Liver (tissue), 9 donors: ENCODE results near the gene ARFGAP1. TPM values are rescaled to one million over a fixed set of nuclear protein-coding genes. Genes with fewer than 3 reads are reported as not detected.

Source experiments
- DNase-seq: peaks from one replicate; pipeline ENCODE4 v3.0.0-alpha.2; 2017; ENCODE audit warnings: low spot score
- H3K27ac ChIP-seq, 2 donors: one replicate each; pipeline ENCODE4 v1.7.0; 2013; ENCODE audit warnings: inconsistent platforms in 2 of 2, low read length in 2 of 2, control low read depth in 1 of 2, low read depth in 1 of 2, mild to moderate bottlenecking in 1 of 2
- H3K27me3 ChIP-seq, 4 donors: one replicate each; pipeline versions ENCODE4 v1.6.1 to v1.7.0; 2013; ENCODE audit warnings: low read length in 3 of 4, inconsistent platforms in 1 of 4, mild to moderate bottlenecking in 1 of 4, moderate library complexity in 1 of 4; ENCODE audit not compliant: control insufficient read depth in 4 of 4, insufficient read depth in 4 of 4
- H3K36me3 ChIP-seq, 4 donors: one replicate each; pipeline versions ENCODE4 v1.6.1 to v1.7.0; 2013; ENCODE audit warnings: low read length in 3 of 4, mild to moderate bottlenecking in 3 of 4, low read depth in 1 of 4, moderate library complexity in 1 of 4; ENCODE audit not compliant: control insufficient read depth in 4 of 4, insufficient read depth in 3 of 4
- H3K4me1 ChIP-seq, 4 donors: one replicate each; pipeline versions ENCODE4 v1.6.1 to v1.7.0; 2013; ENCODE audit warnings: low read length in 3 of 4, mild to moderate bottlenecking in 3 of 4, moderate library complexity in 1 of 4; ENCODE audit not compliant: control insufficient read depth in 4 of 4, insufficient read depth in 4 of 4
- H3K4me3 ChIP-seq, 3 donors: one replicate each; pipeline versions ENCODE4 v1.6.1 to v1.7.0; 2013; ENCODE audit warnings: low read length in 3 of 3, control low read depth in 1 of 3, low read depth in 1 of 3, mild to moderate bottlenecking in 1 of 3
- H3K9ac ChIP-seq, 2 donors: one replicate each; pipeline ENCODE4 v1.7.0; 2013; ENCODE audit warnings: low read length in 2 of 2, mild to moderate bottlenecking in 2 of 2, moderate library complexity in 2 of 2, control low read depth in 1 of 2, low read depth in 1 of 2
- H3K9me3 ChIP-seq, 4 donors: one replicate each; pipeline versions ENCODE4 v1.6.1 to v1.7.0; 2013; ENCODE audit warnings: low read length in 3 of 4; ENCODE audit not compliant: control insufficient read depth in 4 of 4
- ATF3 ChIP-seq: IDR thresholded peaks from 2 replicates; pipeline ENCODE4 v1.6.1; 2016; ENCODE audit warnings: antibody characterized with exemption
- CTCF ChIP-seq: fragments of 150-350 bp; IDR thresholded peaks from 2 replicates; pipeline ENCODE4 v1.5.1; 2017; ENCODE audit warnings: improper control_type of control experiment, low read depth, low read length; ENCODE audit not compliant: missing input control
- EGR1 ChIP-seq, 2 donors: IDR thresholded peaks; 2 replicates each; pipeline ENCODE4 v1.6.1; 2016 to 2018; ENCODE audit warnings: antibody characterized with exemption in 2 of 2, low read depth in 2 of 2
- FOXA1 ChIP-seq: IDR thresholded peaks from 2 replicates; pipeline ENCODE4 v1.6.1; 2016; ENCODE audit warnings: antibody characterized with exemption
- FOXA2 ChIP-seq: IDR thresholded peaks from 2 replicates; pipeline ENCODE4 v1.6.1; 2016; ENCODE audit warnings: antibody characterized with exemption
- GABPA ChIP-seq, 2 donors: IDR thresholded peaks in 1 of 2; conservative IDR thresholded peaks in 1 of 2; 2 replicates each; pipeline ENCODE4 v1.6.1; 2016; ENCODE audit warnings: antibody characterized with exemption in 2 of 2, mild to moderate bottlenecking in 1 of 2, moderate library complexity in 1 of 2
- JUND ChIP-seq, 2 donors: IDR thresholded peaks; 2 replicates each; pipeline ENCODE4 v1.6.1; 2016; ENCODE audit warnings: antibody characterized with exemption in 2 of 2
- MAX ChIP-seq: IDR thresholded peaks from 2 replicates; pipeline ENCODE4 v1.6.1; 2016; ENCODE audit warnings: antibody characterized with exemption
- NR2F2 ChIP-seq: IDR thresholded peaks from 2 replicates; pipeline ENCODE4 v1.6.1; 2016; ENCODE audit warnings: antibody characterized with exemption
- RAD21 ChIP-seq, 2 donors: IDR thresholded peaks; 2 replicates each; pipeline ENCODE4 v1.6.1; 2016; ENCODE audit warnings: antibody characterized with exemption in 2 of 2, mild to moderate bottlenecking in 2 of 2
- SP1 ChIP-seq: IDR thresholded peaks from 2 replicates; pipeline ENCODE4 v1.6.1; 2018; ENCODE audit warnings: antibody characterized with exemption, mild to moderate bottlenecking
- TAF1 ChIP-seq: conservative IDR thresholded peaks from 2 replicates; pipeline ENCODE4 v1.6.1; 2016; ENCODE audit warnings: antibody characterized with exemption, mild to moderate bottlenecking
- YY1 ChIP-seq: IDR thresholded peaks from 2 replicates; pipeline ENCODE4 v1.6.1; 2016; ENCODE audit warnings: antibody characterized with exemption, mild to moderate bottlenecking
- ZBTB33 ChIP-seq: IDR thresholded peaks from 2 replicates; pipeline ENCODE4 v1.6.1; 2016; ENCODE audit warnings: antibody characterized with exemption
- WGBS: extraction: QIAGEN DNeasy Blood & Tissue Kit; methylation state at CpG from one replicate; pipeline ENCODE4 v1.1.7; 2013; 5-methylcytosine and 5-hydroxymethylcytosine counted together
- polyA plus RNA-seq, 2 donors: library from polyadenylated mRNA; stranded (reverse) in 1 of 2; unstranded in 1 of 2; fragments of 200-250 nt in 1 of 2; fragments of >200 nt in 1 of 2; fragmentation: Nextera tagmentation in 1 of 2; extraction: Ambion mirVana in 1 of 2; gene quantifications; one replicate each; pipeline versions ENCODE4 v1.2.1 to v1.2.3, GENCODE V29; 2013 to 2015
- total RNA-seq, 2 donors: library from RNA; depleted of rRNA; stranded (reverse); fragments of >200 nt; gene quantifications; one replicate each; pipeline ENCODE4 v1.2.3, GENCODE V29; 2014
- donor health status: healthy.
- donor health status: healthy.
- donor health status: healthy.
- donor health status: healthy.
- donor health status: healthy.

The ARFGAP1 gene
- total and polyA plus RNA-seq, 4 donors, result 11.2 to 29.7 (median 21.8) TPM

GRCh38 chr20:63281742-63282665, 9.4 kb downstream of the ARFGAP1 start:
- Histone ChIP-seq H3K27me3 (no peaks in the 10 kb centered on the region), H3K27ac (no peak overlapping the region), H3K36me3 (peaks cover 9 to 68% (median 19%) of the 10 kb centered on the region in 4 donors), H3K9ac (no peak overlapping the region), H3K4me1 (no peaks in the 10 kb centered on the region), H3K9me3 (no peaks in the 10 kb centered on the region), H3K4me3 (no peak overlapping the region)
- 97% methylated on average over 38 of the region's 38 CpGs for WGBS
- no peak for DNase-seq
- TF ChIP-seq ATF3 (no peak), NR2F2 (no peak), EGR1 (IDR thresholded peaks at IDR 0.05; ENCODE audit: low read depth in 2 of 2) (no peak), YY1 (no peak), GABPA (IDR thresholded peaks at IDR 0.05 in 1 of 2, conservative IDR thresholded peaks at IDR 0.05 in 1 of 2) (no peak)

GRCh38 chr20:63282946-63283345, 10.3 kb downstream of the ARFGAP1 start:
- peaks cover 2 to 64% (median 15%) of the 10 kb centered on the region in 4 donors for H3K36me3 ChIP-seq
- H3K27ac ChIP-seq, result no peak overlapping the region
- WGBS, result 94% methylated on average over 17 of the region's 17 CpGs
- H3K4me1 ChIP-seq, result no peaks in the 10 kb centered on the region
- H3K27me3 ChIP-seq, result no peaks in the 10 kb centered on the region
- no peak overlapping the region for H3K4me3 ChIP-seq
- TF ChIP-seq FOXA1, result no peak
- no peak for TF ChIP-seq SP1
- no peak for TF ChIP-seq ZBTB33
- no peak for TF ChIP-seq MAX
- DNase-seq, result no peak
- no peak overlapping the region for H3K9ac ChIP-seq
- no peaks in the 10 kb centered on the region for H3K9me3 ChIP-seq

- Histone ChIP-seq H3K9me3 (no peaks in the 10 kb centered on the region), H3K4me3 (no peak overlapping the region), H3K27ac (no peak overlapping the region), H3K4me1 (no peaks in the 10 kb centered on the region), H3K27me3 (no peaks in the 10 kb centered on the region), H3K36me3 (peaks cover 4 to 64% (median 16%) of the 10 kb centered on the region in 4 donors), H3K9ac (no peak overlapping the region)
- no peak for DNase-seq
- WGBS, result 95% methylated on average over 33 of the region's 33 CpGs
- TF ChIP-seq JUND (IDR thresholded peaks at IDR 0.05) (no peak), EGR1 (IDR thresholded peaks at IDR 0.05; ENCODE audit: low read depth in 2 of 2) (no peak), TAF1 (no peak), NR2F2 (no peak), YY1 (no peak), FOXA1 (no peak), FOXA2 (no peak), CTCF (no peak), RAD21 (IDR thresholded peaks at IDR 0.05) (no peak), MAX (no peak), GABPA (IDR thresholded peaks at IDR 0.05 in 1 of 2, conservative IDR thresholded peaks at IDR 0.05 in 1 of 2) (no peak)
Measured at GRCh38 chr20:63283397-63284082, 10.9 kb downstream of the ARFGAP1 start.
